Measurements from ENCODE around the gene KLHL30.

KLHL30 gene

DNA sequence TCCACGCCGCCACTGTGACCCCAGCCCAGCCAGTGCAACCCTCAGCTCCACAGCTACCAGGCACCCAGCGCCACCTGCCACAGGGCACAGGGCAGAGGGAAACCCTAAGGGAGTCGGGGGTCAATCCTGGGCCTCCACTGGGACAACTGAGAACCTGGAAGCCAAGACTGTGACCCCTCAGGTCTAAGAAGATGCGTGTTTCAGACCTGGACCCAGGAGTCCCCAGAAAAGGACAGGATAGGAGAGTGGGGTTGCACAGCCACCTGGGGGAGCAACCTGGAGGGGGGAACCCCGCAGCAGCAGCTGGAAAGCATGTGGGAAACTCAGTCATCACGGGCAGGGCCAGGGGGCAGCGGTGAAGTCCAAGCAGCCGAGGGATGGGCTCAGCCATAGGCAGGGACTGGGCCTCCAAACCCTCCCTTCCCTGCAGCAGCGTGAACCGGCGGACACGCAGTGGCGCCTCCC, 34.2 kb upstream of the KLHL30 start:
- TF ChIP-seq, protein P1, sequence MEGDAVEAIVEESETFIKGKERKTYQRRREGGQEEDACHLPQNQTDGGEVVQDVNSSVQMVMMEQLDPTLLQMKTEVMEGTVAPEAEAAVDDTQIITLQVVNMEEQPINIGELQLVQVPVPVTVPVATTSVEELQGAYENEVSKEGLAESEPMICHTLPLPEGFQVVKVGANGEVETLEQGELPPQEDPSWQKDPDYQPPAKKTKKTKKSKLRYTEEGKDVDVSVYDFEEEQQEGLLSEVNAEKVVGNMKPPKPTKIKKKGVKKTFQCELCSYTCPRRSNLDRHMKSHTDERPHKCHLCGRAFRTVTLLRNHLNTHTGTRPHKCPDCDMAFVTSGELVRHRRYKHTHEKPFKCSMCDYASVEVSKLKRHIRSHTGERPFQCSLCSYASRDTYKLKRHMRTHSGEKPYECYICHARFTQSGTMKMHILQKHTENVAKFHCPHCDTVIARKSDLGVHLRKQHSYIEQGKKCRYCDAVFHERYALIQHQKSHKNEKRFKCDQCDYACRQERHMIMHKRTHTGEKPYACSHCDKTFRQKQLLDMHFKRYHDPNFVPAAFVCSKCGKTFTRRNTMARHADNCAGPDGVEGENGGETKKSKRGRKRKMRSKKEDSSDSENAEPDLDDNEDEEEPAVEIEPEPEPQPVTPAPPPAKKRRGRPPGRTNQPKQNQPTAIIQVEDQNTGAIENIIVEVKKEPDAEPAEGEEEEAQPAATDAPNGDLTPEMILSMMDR (IDR thresholded peaks at IDR 0.05; ENCODE audit: low read length, missing control alignments) = no peak
- no peak for DNase-seq (ENCODE audit: low read depth)

DNA sequence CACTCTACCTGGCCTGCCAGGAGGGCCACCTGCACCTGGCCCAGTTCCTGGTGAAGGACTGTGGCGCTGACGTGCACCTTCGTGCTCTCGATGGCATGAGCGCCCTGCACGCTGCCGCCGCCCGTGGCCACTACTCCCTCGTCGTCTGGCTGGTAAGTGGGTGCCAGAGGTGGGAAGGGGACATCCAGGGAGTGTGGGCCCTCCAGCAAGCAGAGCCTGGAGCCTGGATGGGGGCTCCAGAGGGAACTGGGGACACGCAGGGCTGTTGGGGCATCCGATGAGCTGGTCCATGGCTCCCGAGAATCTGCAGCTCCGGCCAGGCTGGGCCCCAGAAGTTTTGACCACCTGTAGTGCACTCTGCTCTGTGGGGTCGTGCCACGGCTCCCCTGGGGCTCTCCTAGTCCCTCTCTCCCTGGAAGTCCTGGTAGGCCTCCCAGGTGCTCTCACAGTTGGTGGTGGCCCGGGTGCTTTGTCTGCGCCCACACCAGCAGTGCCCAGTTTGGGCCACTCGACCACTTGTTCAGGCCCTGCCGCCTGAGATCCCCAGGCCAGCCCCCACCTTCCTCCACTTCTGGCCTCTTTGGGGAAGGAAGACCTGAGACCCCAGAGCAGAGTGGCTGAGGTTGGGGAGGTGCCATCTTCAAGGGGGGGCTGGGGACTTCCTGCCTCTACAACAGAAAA, 33.6 kb upstream of the KLHL30 start:
- H3K4me3 ChIP-seq (replicated peaks; ENCODE audit: low read depth, low read length) = no peak overlapping the region
- TF ChIP-seq, protein P1 (IDR thresholded peaks at IDR 0.05; ENCODE audit: low read length, missing control alignments) = no peak
- no peak for DNase-seq (ENCODE audit: low read depth)

More for the DNA sequence above, 34.2 kb upstream of the KLHL30 start:
- no peak overlapping the region for H3K4me3 ChIP-seq (replicated peaks; ENCODE audit: low read depth, low read length)

DNA sequence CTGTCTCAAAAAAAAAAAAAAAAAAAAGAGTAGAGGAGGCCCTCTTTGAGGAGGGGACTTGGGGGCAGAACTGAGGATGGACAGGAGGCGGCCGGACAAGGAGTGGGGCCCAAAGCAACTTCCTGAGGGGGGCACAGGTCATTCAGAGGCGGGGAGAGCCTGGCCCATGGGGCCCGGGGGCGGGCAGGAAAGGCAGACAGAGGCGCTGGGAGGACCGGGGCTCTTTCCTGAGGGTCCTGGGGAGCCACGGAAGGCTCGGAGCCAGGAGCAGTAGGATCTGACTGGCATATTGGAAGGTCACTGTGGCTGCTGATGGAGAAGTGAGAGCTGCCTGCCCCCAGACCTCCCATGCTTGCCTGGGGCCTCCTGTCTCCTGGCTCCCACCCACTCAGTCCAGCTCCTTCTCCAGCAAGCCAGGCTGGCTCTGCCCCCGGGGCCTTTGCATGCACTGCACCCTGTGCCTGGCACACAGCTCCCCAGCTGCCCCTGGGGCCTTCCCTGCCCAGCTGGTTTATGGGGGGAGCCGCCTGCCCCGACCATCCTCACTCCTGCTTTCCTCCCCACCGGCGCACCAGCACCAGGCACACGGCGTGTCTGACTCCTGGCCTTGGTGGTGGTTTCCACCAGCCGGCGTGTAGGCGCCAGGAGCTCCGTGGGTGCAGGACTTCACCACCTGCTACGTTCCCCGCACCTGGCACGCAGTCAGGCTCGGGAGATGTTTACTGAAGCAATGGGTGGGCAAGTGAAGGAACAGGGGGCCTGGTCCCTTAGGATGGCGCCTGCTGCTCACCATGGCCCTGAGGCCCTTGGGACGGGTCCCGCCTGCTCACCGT, 32.7 kb upstream of the KLHL30 start:
- TF ChIP-seq, protein P1 (IDR thresholded peaks at IDR 0.05; ENCODE audit: low read length, missing control alignments) = no peak
- no peak for DNase-seq (ENCODE audit: low read depth)
- H3K4me3 ChIP-seq (replicated peaks; ENCODE audit: low read depth, low read length) = no peak overlapping the region

DNA sequence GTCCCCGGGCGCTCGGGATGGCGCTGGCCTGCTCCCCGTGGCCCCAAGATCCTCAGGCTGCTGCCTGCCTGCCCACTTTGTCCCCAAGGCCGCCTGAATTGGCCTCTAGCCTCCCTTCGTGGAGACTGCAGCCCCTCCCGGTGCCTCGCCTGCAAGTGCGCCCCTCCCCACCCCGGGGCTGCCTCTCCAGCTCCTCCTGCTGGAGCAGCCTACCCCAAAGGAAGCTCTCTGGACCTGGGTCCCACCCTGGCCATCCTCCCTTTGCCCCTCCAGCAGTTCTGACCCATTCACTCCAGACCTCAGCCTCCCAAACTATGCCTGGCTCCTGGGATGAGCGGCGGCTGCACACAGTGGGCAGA, 32.1 kb upstream of the KLHL30 start:
- TF ChIP-seq, protein P1 (IDR thresholded peaks at IDR 0.05; ENCODE audit: low read length, missing control alignments) = no peak
- DNase-seq (ENCODE audit: low read depth) = no peak
- H3K4me3 ChIP-seq (replicated peaks; ENCODE audit: low read depth, low read length) = no peak overlapping the region

DNA sequence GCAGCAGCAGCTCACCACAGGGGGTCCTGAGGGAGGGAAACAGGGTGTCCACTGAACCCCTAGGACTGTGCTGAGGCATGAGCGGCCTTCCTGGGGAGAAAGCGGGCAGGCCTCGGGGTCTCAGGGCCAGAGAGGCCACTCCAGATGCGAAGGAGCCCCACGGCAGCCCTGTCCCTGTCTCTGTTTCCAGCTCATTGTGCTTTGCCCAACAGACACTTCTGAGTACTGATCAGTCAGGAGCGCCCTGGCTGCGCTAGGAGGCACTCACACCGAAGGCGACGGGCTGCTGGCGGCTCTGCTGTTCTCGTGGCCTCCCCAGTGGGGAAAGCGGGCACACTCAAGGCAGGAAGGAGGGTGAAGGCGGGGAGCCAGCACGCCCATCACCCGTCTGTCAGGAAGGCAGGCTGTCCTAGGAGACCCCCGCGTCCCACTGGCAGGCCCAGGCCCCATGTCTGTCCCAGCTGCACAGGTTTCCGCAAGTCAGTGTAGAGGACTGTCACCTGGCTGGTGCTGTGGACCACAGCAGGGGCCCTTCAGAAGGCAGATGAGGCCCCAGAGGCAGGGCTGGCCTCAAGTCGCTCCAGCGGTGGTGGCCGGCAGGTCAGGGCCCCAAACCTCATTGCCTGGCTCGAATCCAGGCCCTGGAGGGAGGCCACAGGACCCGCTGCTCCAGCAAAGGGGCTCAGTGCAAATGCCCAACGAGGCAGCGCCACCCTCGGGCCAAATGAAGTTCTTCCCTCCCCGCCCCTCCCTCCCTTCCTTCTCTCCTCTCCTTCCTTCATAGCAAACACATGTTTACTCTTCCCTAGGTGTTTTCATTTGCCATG, 31.6 kb upstream of the KLHL30 start:
- no peak for DNase-seq (ENCODE audit: low read depth)
- no peak overlapping the region for H3K4me3 ChIP-seq (replicated peaks; ENCODE audit: low read depth, low read length)
- TF ChIP-seq, protein P1 (IDR thresholded peaks at IDR 0.05; ENCODE audit: low read length, missing control alignments) = no peak

DNA sequence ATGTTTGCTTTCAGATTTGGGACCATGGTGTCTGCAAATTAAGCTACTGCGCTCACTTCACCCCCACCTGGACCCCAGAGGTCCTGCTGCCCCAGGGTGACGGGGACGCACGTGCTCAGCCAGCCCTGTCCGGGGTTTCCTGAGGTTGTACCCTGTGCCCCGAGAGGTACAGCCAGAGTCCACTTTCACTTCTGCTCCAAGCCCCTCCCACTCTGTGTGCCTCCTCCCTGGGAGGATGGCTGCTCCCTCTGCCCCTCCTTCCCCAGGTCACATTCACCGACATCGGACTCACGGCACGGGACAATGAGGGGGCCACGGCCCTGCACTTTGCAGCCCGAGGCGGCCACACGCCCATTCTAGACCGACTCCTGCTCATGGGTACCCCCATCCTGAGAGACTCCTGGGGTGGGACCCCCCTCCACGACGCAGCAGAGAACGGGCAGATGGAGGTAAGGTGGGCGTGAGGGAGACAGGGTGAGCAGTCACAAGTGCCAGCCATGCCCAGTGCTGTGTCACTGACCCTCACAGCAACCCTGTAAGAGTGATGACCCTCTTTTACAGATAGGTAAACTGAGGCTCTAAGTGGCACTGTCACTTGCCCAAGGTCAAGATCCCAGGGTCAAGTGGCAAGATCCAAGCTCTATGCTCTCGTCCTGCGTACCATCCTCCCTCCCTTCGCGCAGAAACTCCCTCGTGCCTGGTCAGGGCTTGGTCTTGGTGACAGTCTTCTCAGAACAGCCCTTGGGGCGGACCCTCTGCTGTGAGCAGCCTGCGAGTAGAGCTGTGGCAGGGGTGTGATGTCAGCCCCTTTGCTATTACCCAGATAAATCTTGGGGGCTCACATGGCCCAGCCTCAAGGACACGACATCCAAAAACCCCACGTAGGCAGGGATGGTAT, 30.7 kb upstream of the KLHL30 start:
- H3K4me3 ChIP-seq (replicated peaks; ENCODE audit: low read depth, low read length) = no peak overlapping the region
- DNase-seq (ENCODE audit: low read depth) = no peak
- TF ChIP-seq, protein P1 (IDR thresholded peaks at IDR 0.05; ENCODE audit: low read length, missing control alignments) = no peak

All from fibroblast of pulmonary artery (primary cell).